SU-DHL-6 (cell line): ENCODE data around the gene OR51G2.

ENCODE experiments used
- H2AFZ ChIP-seq: fragments of 200-600 bp; sonication (generic); 2 replicates; pipeline ENCODE4 v1.6.1; 2014; ENCODE audit warnings: low read depth, mild to moderate bottlenecking, moderate library complexity, mixed read lengths, antibody characterized with exemption, low read length; ENCODE audit not compliant: severe bottlenecking
- H3F3A ChIP-seq: fragments of 200-600 bp; shearing (Covaris generic); 2 replicates; pipeline ENCODE4 v1.6.0; 2016; ENCODE audit warnings: antibody characterized with exemption, mild to moderate bottlenecking; ENCODE audit not compliant: insufficient read depth
- H3K27ac ChIP-seq: fragments of 200-600 bp; sonication (generic); 2 replicates; pipeline ENCODE4 v1.5.1; 2016; ENCODE audit warnings: low read depth, mild to moderate bottlenecking, low read length, moderate library complexity, mixed read lengths
- H3K27me3 ChIP-seq: fragments of 200-600 bp; sonication (generic), shearing (Covaris generic); 2 replicates; pipeline ENCODE4 v1.6.0; 2014; ENCODE audit warnings: mild to moderate bottlenecking, low read length
- H3K36me3 ChIP-seq: fragments of 200-600 bp; sonication (generic); 2 replicates; pipeline ENCODE4 v1.6.1; 2014; ENCODE audit warnings: mild to moderate bottlenecking, low read length, mixed read lengths
- H3K4me2 ChIP-seq: fragments of 300-600, 200-600 bp; shearing (Covaris generic), sonication (generic); 2 replicates; pipeline ENCODE4 v1.6.0; 2014; ENCODE audit warnings: low read length, low read depth, mild to moderate bottlenecking; ENCODE audit not compliant: poor library complexity, severe bottlenecking
- H3K4me3 ChIP-seq: fragments of 200-600 bp; sonication (generic); 2 replicates; pipeline ENCODE4 v1.5.1; 2014; ENCODE audit warnings: antibody characterized with exemption, low read length, mild to moderate bottlenecking, mixed read lengths; ENCODE audit not compliant: insufficient read depth, poor library complexity, severe bottlenecking
- H3K79me2 ChIP-seq: fragments of 200-600 bp; sonication (generic); 2 replicates; pipeline ENCODE4 v1.6.1; 2014; ENCODE audit warnings: mild to moderate bottlenecking, low read length, moderate library complexity; ENCODE audit not compliant: insufficient read depth
- H3K9ac ChIP-seq: fragments of 200-600 bp; sonication (generic); 2 replicates; pipeline ENCODE4 v1.7.0; 2014; ENCODE audit warnings: mild to moderate bottlenecking, low read length
- H3K9me2 ChIP-seq: fragments of 200-600 bp; sonication (generic); replicated peaks from 2 replicates; pipeline ENCODE4 v1.6.1; 2014; ENCODE audit warnings: low read length; ENCODE audit not compliant: insufficient read depth
- H3K9me3 ChIP-seq: fragments of 200-600 bp; sonication (generic); 2 replicates; pipeline ENCODE4 v1.6.1; 2014; ENCODE audit warnings: low read length, mixed read lengths; ENCODE audit not compliant: insufficient read depth
- H4K20me1 ChIP-seq: fragments of 200-600 bp; sonication (generic); 2 replicates; pipeline ENCODE4 v1.6.1; 2014; ENCODE audit warnings: low read depth, mild to moderate bottlenecking, antibody characterized with exemption, low read length, moderate library complexity, mixed read lengths
- CTCF ChIP-seq: fragments of 200-600 bp; sonication (generic); IDR thresholded peaks from one replicate; pipeline ENCODE4 v1.5.1; 2017; ENCODE audit warnings: antibody characterized with exemption, mild to moderate bottlenecking, low read length, moderate library complexity; ENCODE audit not compliant: insufficient read depth, poor library complexity, severe bottlenecking
- EZH2phosphoT487 ChIP-seq: fragments of 200-600 bp; sonication (generic), shearing (Covaris generic); conservative IDR thresholded peaks from 2 replicates; pipeline ENCODE4 v1.6.1; 2018; ENCODE audit warnings: mild to moderate bottlenecking, antibody characterized with exemption, low read length, moderate library complexity, mixed read lengths

The OR51G2 gene

GRCh38 chr11:4886186-4886585 lies 33.0 kb downstream of the OR51G2 start:
- H3K4me3 ChIP-seq: no peak overlapping the region
- no peak overlapping the region for H3K27ac ChIP-seq
- H3F3A ChIP-seq: no peaks in the 10 kb centered on the region
- no peaks in the 10 kb centered on the region for H4K20me1 ChIP-seq
- no peaks in the 10 kb centered on the region for H3K9me2 ChIP-seq
- H3K27me3 ChIP-seq: no peaks in the 10 kb centered on the region
- H3K9ac ChIP-seq: no peak overlapping the region
- no peak overlapping the region for H3K4me2 ChIP-seq
- H3K36me3 ChIP-seq: no peaks in the 10 kb centered on the region
- TF ChIP-seq EZH2phosphoT487 (no peak), CTCF (no peak)
- no peaks in the 10 kb centered on the region for H3K79me2 ChIP-seq
- H3K9me3 ChIP-seq: no peaks in the 10 kb centered on the region
- no peak overlapping the region for H2AFZ ChIP-seq

- TF ChIP-seq EZH2phosphoT487: no peak
- TF ChIP-seq CTCF: no peak
- no peaks in the 10 kb centered on the region for H3K27me3 ChIP-seq
- H2AFZ ChIP-seq: no peak overlapping the region
- no peaks in the 10 kb centered on the region for H3F3A ChIP-seq
- H3K36me3 ChIP-seq: no peaks in the 10 kb centered on the region
- no peaks in the 10 kb centered on the region for H3K9me3 ChIP-seq
- no peak overlapping the region for H3K27ac ChIP-seq
- no peaks in the 10 kb centered on the region for H3K79me2 ChIP-seq
- H4K20me1 ChIP-seq: no peaks in the 10 kb centered on the region
- no peak overlapping the region for H3K9ac ChIP-seq
- no peak overlapping the region for H3K4me3 ChIP-seq
- no peak overlapping the region for H3K4me2 ChIP-seq
- no peaks in the 10 kb centered on the region for H3K9me2 ChIP-seq
Observed at GRCh38 chr11:4884361-4884760, 34.8 kb downstream of the OR51G2 start.

- Histone ChIP-seq H3K9me3 (no peaks in the 10 kb centered on the region), H3F3A (no peaks in the 10 kb centered on the region), H3K27me3 (no peaks in the 10 kb centered on the region), H3K36me3 (no peaks in the 10 kb centered on the region), H3K27ac (no peak overlapping the region), H4K20me1 (no peaks in the 10 kb centered on the region), H3K79me2 (no peaks in the 10 kb centered on the region), H3K4me2 (no peak overlapping the region), H3K9me2 (no peaks in the 10 kb centered on the region), H2AFZ (no peak overlapping the region), H3K4me3 (no peak overlapping the region), H3K9ac (no peak overlapping the region)
- no peak for TF ChIP-seq CTCF
- no peak for TF ChIP-seq EZH2phosphoT487
Observed at GRCh38 chr11:4882543-4882942, 36.6 kb downstream of the OR51G2 start.
